ENCODE data around the gene PCDH7.

PCDH7 gene

DNA sequence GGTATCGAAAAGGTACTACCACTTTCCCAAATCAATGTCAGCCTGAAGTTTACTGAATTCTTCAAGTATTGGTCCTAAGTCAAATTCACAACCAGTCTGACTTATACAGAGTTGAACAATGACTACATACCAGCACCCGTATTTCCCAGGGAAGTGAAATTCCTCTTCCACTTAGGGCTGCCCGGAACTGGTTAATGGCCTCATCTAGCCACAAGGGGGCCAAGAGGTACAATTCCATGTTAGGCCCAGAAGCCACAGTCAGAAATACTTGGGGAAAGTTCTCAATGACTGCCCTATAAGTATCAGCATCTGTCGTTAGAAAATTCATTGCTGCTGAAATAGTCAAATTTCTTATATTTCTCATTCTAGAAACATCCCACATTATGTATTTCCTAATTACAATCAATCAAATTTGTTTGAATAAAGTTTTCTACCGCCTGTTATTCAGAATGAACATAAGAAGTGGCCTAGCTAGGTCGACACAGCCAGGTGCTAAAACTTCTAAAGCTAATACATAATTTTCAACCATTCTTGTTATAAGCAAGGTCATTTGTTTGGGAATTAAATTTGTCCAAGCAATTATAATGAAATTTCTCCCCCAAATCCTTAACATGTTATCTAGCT lies 5.6 kb upstream of the PCDH7 start:
- peak in 1 of 2 experiments; percentile 20 for DNase-seq (ENCODE audit: low read depth in 1 of 2, low spot score in 1 of 2)
- H3K4me3 ChIP-seq (replicated peaks; ENCODE audit: insufficient read depth, low read length): no peak overlapping the region
- H3K27me3 ChIP-seq (ENCODE audit: insufficient read depth, poor library complexity, severe bottlenecking): peaks cover 28% of the 10 kb centered on the region
- no peak for TF ChIP-seq POLR2AphosphoS5 (IDR thresholded peaks at IDR 0.05; ENCODE audit: low read depth)
- TF ChIP-seq, protein P1, sequence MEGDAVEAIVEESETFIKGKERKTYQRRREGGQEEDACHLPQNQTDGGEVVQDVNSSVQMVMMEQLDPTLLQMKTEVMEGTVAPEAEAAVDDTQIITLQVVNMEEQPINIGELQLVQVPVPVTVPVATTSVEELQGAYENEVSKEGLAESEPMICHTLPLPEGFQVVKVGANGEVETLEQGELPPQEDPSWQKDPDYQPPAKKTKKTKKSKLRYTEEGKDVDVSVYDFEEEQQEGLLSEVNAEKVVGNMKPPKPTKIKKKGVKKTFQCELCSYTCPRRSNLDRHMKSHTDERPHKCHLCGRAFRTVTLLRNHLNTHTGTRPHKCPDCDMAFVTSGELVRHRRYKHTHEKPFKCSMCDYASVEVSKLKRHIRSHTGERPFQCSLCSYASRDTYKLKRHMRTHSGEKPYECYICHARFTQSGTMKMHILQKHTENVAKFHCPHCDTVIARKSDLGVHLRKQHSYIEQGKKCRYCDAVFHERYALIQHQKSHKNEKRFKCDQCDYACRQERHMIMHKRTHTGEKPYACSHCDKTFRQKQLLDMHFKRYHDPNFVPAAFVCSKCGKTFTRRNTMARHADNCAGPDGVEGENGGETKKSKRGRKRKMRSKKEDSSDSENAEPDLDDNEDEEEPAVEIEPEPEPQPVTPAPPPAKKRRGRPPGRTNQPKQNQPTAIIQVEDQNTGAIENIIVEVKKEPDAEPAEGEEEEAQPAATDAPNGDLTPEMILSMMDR (IDR thresholded peaks at IDR 0.05; ENCODE audit: insufficient read depth, low read length): peak; percentile 43
- TF ChIP-seq SPI1 (IDR thresholded peaks at IDR 0.05; ENCODE audit: borderline replicate concordance, low read depth): no peak
- TF ChIP-seq, protein P2, sequence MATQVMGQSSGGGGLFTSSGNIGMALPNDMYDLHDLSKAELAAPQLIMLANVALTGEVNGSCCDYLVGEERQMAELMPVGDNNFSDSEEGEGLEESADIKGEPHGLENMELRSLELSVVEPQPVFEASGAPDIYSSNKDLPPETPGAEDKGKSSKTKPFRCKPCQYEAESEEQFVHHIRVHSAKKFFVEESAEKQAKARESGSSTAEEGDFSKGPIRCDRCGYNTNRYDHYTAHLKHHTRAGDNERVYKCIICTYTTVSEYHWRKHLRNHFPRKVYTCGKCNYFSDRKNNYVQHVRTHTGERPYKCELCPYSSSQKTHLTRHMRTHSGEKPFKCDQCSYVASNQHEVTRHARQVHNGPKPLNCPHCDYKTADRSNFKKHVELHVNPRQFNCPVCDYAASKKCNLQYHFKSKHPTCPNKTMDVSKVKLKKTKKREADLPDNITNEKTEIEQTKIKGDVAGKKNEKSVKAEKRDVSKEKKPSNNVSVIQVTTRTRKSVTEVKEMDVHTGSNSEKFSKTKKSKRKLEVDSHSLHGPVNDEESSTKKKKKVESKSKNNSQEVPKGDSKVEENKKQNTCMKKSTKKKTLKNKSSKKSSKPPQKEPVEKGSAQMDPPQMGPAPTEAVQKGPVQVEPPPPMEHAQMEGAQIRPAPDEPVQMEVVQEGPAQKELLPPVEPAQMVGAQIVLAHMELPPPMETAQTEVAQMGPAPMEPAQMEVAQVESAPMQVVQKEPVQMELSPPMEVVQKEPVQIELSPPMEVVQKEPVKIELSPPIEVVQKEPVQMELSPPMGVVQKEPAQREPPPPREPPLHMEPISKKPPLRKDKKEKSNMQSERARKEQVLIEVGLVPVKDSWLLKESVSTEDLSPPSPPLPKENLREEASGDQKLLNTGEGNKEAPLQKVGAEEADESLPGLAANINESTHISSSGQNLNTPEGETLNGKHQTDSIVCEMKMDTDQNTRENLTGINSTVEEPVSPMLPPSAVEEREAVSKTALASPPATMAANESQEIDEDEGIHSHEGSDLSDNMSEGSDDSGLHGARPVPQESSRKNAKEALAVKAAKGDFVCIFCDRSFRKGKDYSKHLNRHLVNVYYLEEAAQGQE (IDR thresholded peaks at IDR 0.05; ENCODE audit: insufficient replicate concordance, low read depth): no peak
- TF ChIP-seq GABPA (IDR thresholded peaks at IDR 0.05; ENCODE audit: low read depth): no peak
- H3K27ac ChIP-seq (replicated peaks): no peak overlapping the region

DNA sequence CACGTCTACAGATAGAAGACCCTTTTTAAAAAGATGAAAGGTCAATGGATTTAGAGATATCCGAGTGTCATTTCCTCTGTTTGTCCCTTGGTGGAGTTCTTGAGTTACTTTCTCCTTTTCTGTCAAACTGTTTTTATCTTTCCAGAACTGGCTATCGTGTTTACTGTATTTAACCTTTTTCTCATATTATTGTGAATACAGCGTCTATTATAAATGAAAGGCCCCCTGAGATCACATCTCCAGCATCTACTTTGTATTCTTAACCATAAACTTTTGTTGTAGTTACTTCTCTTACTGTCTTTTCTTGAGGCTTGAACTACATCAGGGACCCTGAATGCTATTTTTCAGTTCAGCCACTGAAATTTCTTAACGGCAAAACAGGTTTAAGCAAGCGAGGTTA lies 4.0 kb upstream of the PCDH7 start:
- DNase-seq (ENCODE audit: low read depth in 1 of 2, low spot score in 1 of 2): no peak
- Histone ChIP-seq H3K4me3 (replicated peaks; ENCODE audit: insufficient read depth, low read length) (no peak overlapping the region), H3K27me3 (ENCODE audit: insufficient read depth, poor library complexity, severe bottlenecking) (peaks cover 42% of the 10 kb centered on the region), H3K27ac (replicated peaks) (no peak overlapping the region)
- TF ChIP-seq, protein P1 (IDR thresholded peaks at IDR 0.05; ENCODE audit: insufficient read depth, low read length): no peak
- no peak for TF ChIP-seq GABPA (IDR thresholded peaks at IDR 0.05; ENCODE audit: low read depth)
- no peak for TF ChIP-seq POLR2AphosphoS5 (IDR thresholded peaks at IDR 0.05; ENCODE audit: low read depth)
- TF ChIP-seq, protein P2 (IDR thresholded peaks at IDR 0.05; ENCODE audit: insufficient replicate concordance, low read depth): no peak
- no peak for TF ChIP-seq SPI1 (IDR thresholded peaks at IDR 0.05; ENCODE audit: borderline replicate concordance, low read depth)

DNA sequence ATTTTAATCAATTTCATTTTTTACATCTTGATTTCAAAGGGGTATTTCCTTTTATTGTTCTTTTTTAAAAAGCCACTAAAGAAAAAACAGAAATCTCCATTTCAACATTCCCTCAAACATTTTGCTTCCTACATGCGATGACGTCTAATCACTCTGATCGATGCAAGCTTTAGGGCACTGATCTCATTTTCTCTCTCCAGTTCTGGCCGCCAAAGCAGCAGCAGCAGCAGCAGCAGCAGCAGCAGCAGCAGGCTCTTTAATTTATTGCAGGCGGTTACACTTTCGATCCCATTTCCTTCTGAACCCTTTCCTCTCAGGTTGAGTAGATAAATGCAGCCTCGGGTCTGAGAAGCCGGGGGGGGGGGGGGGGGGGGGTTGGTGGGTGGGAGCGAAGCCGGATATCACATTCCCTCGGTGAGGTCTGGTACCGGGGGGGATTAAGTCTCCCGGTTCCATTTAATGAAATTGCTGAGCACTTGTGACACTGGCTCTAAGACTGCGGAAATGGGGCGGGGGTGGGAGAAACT lies 3.4 kb upstream of the PCDH7 start:
- H3K4me3 ChIP-seq (replicated peaks; ENCODE audit: insufficient read depth, low read length): peak overlapping the region; percentile 53

More for the DNA sequence above, 3.4 kb upstream of the PCDH7 start:
- peaks cover 47% of the 10 kb centered on the region for H3K27me3 ChIP-seq (ENCODE audit: insufficient read depth, poor library complexity, severe bottlenecking)
- DNase-seq (ENCODE audit: low read depth in 1 of 2, low spot score in 1 of 2): no peak
- TF ChIP-seq SPI1 (IDR thresholded peaks at IDR 0.05; ENCODE audit: borderline replicate concordance, low read depth): no peak
- no peak for TF ChIP-seq GABPA (IDR thresholded peaks at IDR 0.05; ENCODE audit: low read depth)
- TF ChIP-seq POLR2AphosphoS5 (IDR thresholded peaks at IDR 0.05; ENCODE audit: low read depth): no peak
- TF ChIP-seq, protein P1 (IDR thresholded peaks at IDR 0.05; ENCODE audit: insufficient read depth, low read length): no peak
- TF ChIP-seq, protein P2 (IDR thresholded peaks at IDR 0.05; ENCODE audit: insufficient replicate concordance, low read depth): no peak
- H3K27ac ChIP-seq (replicated peaks): no peak overlapping the region

Measured in HL-60 (cell line).